ENCODE results near the gene LRBA.

- TF ChIP-seq CTCF (IDR thresholded peaks at IDR 0.05), result no peak
- TF ChIP-seq POLR2AphosphoS5 (IDR thresholded peaks at IDR 0.05), result no peak
- no peak for TF ChIP-seq POLR2A (IDR thresholded peaks at IDR 0.05)
These were observed 346.3 kb downstream of the LRBA start for GRCh38 chr4:150668824-150669223.
